NCI-H774 (cell line): ENCODE results near the gene SINHCAF.
"Not testable (repeated sequence)": the region's sequence is repeated elsewhere in the genome, so short reads cannot be mapped to it uniquely, and the experiment has no call there.

Experiments
- DNase-seq: peaks from one replicate; lab custom pipeline; 2025; lab: John Stamatoyannopoulos, UW

Gene SINHCAF, protein sequence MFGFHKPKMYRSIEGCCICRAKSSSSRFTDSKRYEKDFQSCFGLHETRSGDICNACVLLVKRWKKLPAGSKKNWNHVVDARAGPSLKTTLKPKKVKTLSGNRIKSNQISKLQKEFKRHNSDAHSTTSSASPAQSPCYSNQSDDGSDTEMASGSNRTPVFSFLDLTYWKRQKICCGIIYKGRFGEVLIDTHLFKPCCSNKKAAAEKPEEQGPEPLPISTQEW

DNA sequence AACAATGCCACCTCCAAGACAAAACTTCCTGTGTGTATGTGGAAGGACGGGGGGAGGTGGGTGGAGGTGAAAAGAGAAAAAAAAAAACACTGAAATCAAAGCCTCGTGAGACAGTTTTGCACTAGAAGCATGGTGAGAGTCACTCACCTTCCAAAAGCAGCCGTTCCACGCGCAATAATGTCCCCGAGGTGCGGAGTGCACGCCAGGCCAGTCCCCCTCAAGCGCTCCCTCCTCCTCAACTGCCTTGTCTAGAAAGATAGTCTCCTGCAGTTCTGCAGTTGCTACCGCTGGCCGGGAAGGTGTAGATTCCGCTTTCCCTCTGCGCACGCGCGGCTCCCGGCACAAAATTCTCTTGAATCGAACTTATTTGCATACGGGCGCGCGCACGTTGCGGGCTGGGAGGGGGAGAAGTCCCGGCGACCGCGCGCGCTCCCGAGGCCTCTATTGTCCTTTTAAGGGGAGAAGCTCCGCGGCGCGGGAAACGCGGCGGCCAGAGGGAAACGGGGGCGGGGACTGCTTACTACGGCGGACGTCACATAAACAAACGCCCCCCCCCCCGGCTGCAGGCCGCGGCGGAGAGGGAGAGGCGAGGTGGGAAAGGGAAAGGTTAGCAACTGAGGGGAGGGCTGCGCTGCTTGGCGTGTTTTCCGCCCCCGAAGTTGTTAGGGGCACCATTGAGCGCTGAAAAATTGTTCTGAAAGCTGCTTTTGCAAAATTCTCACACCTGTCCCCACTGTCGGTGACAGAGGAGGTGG, at the start of gene SINHCAF:
Gene SINHCAF, minus strand, starts transcription at position 274 of the 755 bp plus-strand sequence. CDS start 27,946 bp downstream, outside the sequence.
- DNase-seq, result peak; percentile 100

DNA sequence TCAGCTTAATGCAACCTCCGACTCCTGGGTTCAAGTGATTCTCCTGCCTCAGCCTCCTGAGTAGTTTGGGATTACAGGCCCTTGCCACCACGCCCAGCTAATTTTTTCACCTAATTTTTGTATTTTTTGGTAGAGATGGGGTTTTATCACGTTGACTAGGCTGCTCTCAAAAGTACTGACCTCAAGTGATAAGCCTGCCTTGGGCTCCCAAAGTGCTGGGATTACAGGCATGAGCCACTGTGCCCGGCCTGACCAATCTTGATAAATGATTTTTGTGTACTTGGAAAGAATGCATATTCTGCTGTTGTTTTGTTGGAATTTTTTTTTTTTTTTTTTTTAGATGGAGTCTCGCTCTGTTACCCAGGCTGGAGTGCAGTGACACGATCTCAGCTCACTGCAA, 49.5 kb upstream of the SINHCAF start:
- not testable (repeated sequence) for DNase-seq

DNA sequence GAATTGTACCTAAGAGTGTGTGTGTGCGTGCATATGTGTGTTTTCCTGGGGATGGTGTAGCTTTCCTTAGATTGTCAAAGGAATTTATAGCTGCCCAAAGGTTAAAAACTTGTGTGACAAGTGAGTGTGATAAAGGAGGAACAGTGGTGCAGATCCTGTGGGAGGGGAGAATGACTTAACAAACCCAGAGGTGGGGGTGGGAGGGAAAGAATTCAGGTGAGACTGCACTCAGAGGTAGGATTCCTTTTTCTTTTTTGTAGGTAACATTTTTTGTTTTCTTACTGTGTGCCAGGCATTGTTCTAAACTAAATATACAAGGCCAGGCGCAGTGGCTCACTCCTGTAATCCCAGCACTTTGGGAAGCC, 45.3 kb upstream of the SINHCAF start:
- no peak for DNase-seq

DNA sequence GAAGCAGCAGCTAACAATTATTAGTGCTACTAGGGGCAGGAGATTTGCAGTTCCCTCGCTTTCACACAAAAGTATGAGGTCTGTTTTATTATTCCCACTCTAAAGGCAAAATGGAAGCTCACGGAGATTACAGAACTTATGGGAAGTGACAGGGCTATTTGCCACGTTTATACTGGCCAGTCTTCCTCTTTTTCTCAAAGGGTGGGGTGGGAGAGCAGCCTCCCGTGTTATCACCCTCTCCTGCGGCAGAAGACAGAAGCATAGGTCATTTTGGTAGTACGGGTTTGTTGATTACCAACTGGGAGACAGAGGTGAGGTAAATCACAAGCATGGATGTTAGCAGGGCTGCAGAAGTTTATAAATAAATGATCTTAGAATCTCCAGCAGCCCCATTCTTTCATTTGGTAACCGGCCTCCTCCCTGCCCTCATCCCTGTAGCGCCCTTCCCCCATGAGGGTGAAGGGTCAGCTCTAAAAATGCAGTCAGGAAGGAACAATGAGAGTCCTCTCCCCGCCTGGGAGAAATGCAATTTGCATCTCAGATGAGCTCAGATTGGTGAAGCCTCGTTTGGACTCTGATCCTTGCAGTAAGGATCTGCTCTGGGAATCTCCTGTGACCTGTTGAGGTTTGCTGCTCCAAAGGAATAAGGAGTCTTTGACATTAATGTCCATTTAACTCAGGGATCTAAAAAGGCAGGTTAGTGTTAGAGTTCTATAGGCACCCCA, 44.7 kb upstream of the SINHCAF start:
- DNase-seq, result peak; percentile 42

GRCh38 chr12:31369712-31370521, 44.0 kb upstream of the SINHCAF start:
- peak; percentile 79 for DNase-seq

DNA sequence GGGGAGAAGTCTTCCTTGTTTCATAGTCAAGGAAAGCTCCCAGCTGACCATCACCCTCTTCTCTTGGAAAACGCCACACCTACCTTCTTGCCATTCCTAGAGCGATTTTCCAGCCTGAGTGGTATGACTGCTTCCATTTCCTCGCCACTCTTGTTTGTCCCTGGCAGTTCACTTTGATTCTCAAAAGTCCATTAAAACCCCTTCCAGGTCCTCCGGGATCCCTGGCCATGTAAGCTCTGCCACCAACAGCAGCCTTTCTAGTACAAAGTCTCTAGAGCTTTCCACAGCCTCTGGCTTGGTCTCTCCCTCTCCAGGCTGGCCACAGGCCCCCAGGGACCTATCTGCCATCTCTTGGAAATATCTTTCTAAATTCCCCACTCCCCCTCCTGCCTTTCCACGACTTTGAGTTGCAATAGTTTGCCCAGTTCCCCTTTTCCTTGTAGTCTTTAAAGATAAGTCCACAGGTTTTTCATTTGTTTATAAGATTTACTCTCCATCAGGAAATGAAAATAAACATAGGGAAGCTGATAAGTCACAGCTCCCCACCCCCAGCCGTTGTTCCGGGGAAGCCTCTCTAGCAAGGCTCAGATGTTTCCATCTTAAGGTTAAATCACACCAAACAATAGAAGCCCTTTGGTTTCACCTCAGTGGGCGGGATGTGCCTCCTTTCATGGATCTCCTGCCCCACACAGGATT, 42.9 kb upstream of the SINHCAF start:
- DNase-seq, result no peak

GRCh38 chr12:31366104-31366621, 40.2 kb upstream of the SINHCAF start:
- DNase-seq, result no peak

GRCh38 chr12:31363831-31364230, 37.9 kb upstream of the SINHCAF start:
- DNase-seq, result no peak

DNA sequence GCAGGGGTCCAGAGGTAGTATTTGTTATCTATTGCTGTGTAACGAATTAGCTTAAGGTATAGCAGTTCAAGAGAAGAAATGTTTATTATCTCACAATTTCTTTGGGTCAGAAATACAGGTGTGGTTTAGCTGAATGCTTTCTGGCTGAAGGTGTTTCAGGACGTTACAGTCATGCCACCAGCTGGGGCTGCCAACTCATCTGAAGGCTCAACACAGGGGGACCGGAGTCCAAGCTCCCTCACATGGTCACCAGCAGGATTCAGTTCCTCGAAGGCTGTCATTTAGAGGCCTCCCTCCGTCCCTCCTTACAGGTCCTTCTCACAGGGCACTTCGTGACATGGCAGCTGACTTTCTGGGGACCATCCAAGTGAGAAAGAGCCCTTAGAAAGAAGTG, 37.5 kb upstream of the SINHCAF start:
- DNase-seq, result no peak

- peak; percentile 45 for DNase-seq
These were observed 36.9 kb upstream of the SINHCAF start for GRCh38 chr12:31362759-31363415.

GRCh38 chr12:31362115-31362758, 36.3 kb upstream of the SINHCAF start:
- DNase-seq, result peak; percentile 62

DNA sequence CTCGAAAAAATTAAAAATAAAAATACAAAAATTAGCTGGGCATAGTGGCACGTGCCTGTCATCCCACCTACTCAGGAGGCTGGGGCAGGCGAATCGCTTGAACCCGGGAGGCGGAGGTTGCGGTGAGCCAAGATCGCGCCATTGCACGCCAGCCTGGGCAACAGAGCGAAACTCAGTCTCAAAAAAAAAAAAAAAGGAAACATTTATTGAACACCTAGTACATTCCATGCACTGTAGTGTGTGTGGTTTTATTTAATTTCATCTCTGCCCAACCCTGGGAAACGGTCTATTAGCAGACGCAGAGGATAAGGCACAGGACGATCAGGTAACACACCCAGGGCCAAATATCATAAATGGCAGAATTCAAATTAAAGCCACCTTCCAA, 35.8 kb upstream of the SINHCAF start:
- no peak for DNase-seq

- no peak for DNase-seq
These were observed 29.8 kb upstream of the SINHCAF start for GRCh38 chr12:31355747-31356107.

- peak; percentile 93 for DNase-seq
These were observed 28.1 kb upstream of the SINHCAF start for GRCh38 chr12:31353750-31354708.

DNA sequence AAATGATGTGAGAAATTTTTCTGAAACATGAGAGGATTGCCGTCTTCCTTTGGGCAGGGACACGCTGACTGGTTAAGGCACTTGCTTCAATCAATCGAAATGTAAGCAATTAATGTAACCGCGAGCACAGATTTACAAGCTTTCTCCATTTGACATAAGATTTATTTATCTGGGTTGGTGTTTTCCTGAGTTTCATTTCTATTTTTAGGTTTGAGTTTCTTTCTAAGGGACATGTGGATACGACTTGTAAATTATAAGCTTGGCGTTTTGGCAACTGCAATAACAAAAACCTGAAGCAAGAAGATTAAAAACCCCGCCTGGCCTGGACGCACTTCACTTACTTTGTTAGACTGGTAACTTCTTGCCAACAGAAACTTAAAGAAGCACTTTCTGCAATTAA, 20.3 kb upstream of the SINHCAF start:
- DNase-seq, result no peak

DNA sequence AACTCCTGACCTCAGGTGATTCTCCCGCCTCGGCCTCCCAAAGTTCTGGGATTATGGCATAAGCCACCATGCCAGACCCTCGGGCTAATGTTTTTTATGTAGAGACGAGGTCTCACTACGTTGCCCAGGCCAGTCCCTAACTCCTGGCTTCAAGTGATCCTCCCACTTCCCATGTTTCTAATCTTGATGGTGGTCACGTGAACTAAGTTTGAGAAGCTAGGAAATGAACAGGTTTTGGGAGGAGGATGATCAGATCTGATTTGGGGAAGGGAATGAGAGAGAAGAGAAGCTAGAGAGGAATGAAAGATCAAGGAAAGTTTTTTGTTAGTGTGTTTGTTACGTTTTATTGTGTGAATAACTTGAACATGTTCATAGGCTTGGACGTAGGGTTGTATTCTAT, 17.2 kb upstream of the SINHCAF start:
- no peak for DNase-seq

DNA sequence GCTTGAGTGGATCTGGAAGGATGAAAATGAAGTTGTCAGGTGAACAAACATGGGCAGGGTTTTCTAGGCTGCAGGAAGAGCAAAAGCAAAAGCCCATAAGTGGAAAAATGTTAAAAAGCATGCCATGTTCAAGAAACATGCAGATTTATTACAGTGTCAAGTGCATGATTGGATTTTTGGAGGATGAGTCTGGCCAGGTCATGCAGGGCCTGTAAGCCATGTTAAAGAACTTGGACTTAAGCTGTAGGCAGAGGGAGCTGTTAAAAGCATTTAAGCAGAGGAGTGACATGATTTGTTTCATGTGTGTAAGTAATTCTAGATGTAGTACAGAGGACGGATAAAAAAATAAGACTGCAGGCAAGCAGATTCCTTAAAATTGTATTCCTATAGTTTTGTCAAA, 16.3 kb upstream of the SINHCAF start:
- DNase-seq, result no peak

GRCh38 chr12:31339831-31340622, 14.1 kb upstream of the SINHCAF start:
- no peak for DNase-seq
